ENCODE results near the gene SPATA46. TPM values are rescaled to one million over a fixed set of nuclear protein-coding genes. Genes with fewer than 3 reads are reported as not detected.
A peak's percentile ranks its signal among the peaks of the same experiment; 100 is the strongest.

SPATA46 gene
- total and polyA plus RNA-seq, 9 of the 15 experiments (the other 6 are each of a cell fraction or from before 2014, with no cell fraction given): 0.04 to 0.11 TPM; not detected in 7

DNA sequence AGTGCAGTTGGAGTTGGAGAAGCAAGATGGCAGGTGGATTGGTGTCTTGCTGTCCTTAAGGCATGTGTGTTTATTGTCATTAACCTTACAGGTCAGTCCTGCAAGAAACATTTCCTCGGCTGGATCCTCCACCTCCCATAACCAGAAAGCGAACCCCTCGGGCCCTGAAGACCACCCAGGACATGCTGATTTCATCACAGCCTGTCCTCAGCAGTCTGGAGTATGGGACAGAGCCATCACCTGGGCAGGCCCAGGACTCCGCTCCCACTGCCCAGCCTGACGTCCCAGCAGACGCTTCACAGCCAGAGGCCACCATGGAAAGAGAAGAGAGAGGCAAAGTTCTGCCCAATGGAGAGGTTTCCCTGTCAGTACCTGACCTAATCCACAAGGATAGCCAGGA, 6.4 kb upstream of the SPATA46 start:
- intact Hi-C loops (cut with micrococcal nuclease): no loop called here
- Histone ChIP-seq H3K4me1 (replicated peaks in 1 of 2; ENCODE audit: control insufficient read depth in 2 of 2, insufficient read depth in 2 of 2, low read length in 2 of 2) (peaks cover 61 to 80% of the 10 kb centered on the region in 2 experiments; a peak in 4 of 5 replicates), H3K4me2 (ENCODE audit: insufficient read depth, low read length) (no peak overlapping the region), H3K27me3 (ENCODE audit: control insufficient read depth in 2 of 2, insufficient read depth in 2 of 2, low read length in 2 of 2) (no peaks in the 10 kb centered on the region), H3K9me1 (ENCODE audit: control insufficient read depth, insufficient read depth, low read length) (peaks cover 6% of the 10 kb centered on the region), H3K9me3 (replicated peaks; ENCODE audit: control insufficient read depth, insufficient read depth, low read depth, low read length) (no peaks in the 10 kb centered on the region), H2AFZ (ENCODE audit: low read depth, low read length) (0 out of 2 replicates have a peak overlapping the region, but pooled peaks have one; percentile 13), H3K79me2 (ENCODE audit: control insufficient read depth, insufficient read depth, low read length) (peaks cover 12% of the 10 kb centered on the region; the same call in 2 of the 3 replicates), H3K36me3 (ENCODE audit: control insufficient read depth, insufficient read depth, low read length) (no peaks in the 10 kb centered on the region; the same call in 2 of the 3 replicates), H3K4me3 (no peak overlapping the region), H4K20me1 (replicated peaks; ENCODE audit: control insufficient read depth, insufficient read depth, low read length) (no peaks in the 10 kb centered on the region), H3K9ac (ENCODE audit: insufficient read depth in 1 of 2, low read depth in 2 of 2, low read length in 2 of 2) (peak overlapping the region in 1 of 2 experiments; percentile 8; a peak in 1 of 4 replicates), H3K27ac (ENCODE audit: extremely low read depth, low read depth, low read length) (no peak overlapping the region; the same call in 1 of the 3 replicates)
- BruUV-seq (replicated peaks): no TSS peak
- DNase-seq (ENCODE audit: extremely low read depth in 1 of 4, low spot score in 3 of 4) (no peak), ATAC-seq (no peak), FAIRE-seq (no peak)
- CTCF ChIA-PET (ENCODE audit: low intra/inter-chr PET ratio): no interaction called here
- in situ Hi-C loops (cut with MboI): no loop called here
- TF ChIP-seq ZNF133 (CRISPR knock-in tag; IDR thresholded peaks at IDR 0.05) (no peak), PHF21A (IDR thresholded peaks at IDR 0.05; ENCODE audit: borderline replicate concordance, low read depth) (no peak), ZNF174 (CRISPR knock-in tag; IDR thresholded peaks at IDR 0.05) (no peak), PHTF2 (CRISPR knock-in tag; IDR thresholded peaks at IDR 0.05) (no peak), NR2C2 (CRISPR knock-in tag; IDR thresholded peaks at IDR 0.05) (no peak), NR2C2 (tag; IDR thresholded peaks at IDR 0.05) (no peak), TEAD1 (CRISPR knock-in tag; IDR thresholded peaks at IDR 0.05) (no peak)
- TF ChIP-seq, protein P1, sequence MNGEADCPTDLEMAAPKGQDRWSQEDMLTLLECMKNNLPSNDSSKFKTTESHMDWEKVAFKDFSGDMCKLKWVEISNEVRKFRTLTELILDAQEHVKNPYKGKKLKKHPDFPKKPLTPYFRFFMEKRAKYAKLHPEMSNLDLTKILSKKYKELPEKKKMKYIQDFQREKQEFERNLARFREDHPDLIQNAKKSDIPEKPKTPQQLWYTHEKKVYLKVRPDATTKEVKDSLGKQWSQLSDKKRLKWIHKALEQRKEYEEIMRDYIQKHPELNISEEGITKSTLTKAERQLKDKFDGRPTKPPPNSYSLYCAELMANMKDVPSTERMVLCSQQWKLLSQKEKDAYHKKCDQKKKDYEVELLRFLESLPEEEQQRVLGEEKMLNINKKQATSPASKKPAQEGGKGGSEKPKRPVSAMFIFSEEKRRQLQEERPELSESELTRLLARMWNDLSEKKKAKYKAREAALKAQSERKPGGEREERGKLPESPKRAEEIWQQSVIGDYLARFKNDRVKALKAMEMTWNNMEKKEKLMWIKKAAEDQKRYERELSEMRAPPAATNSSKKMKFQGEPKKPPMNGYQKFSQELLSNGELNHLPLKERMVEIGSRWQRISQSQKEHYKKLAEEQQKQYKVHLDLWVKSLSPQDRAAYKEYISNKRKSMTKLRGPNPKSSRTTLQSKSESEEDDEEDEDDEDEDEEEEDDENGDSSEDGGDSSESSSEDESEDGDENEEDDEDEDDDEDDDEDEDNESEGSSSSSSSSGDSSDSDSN (IDR thresholded peaks at IDR 0.05; ENCODE audit: borderline replicate concordance in 1 of 2, low read depth in 2 of 2, low read length in 2 of 2): no peak
- TF ChIP-seq, protein P2, sequence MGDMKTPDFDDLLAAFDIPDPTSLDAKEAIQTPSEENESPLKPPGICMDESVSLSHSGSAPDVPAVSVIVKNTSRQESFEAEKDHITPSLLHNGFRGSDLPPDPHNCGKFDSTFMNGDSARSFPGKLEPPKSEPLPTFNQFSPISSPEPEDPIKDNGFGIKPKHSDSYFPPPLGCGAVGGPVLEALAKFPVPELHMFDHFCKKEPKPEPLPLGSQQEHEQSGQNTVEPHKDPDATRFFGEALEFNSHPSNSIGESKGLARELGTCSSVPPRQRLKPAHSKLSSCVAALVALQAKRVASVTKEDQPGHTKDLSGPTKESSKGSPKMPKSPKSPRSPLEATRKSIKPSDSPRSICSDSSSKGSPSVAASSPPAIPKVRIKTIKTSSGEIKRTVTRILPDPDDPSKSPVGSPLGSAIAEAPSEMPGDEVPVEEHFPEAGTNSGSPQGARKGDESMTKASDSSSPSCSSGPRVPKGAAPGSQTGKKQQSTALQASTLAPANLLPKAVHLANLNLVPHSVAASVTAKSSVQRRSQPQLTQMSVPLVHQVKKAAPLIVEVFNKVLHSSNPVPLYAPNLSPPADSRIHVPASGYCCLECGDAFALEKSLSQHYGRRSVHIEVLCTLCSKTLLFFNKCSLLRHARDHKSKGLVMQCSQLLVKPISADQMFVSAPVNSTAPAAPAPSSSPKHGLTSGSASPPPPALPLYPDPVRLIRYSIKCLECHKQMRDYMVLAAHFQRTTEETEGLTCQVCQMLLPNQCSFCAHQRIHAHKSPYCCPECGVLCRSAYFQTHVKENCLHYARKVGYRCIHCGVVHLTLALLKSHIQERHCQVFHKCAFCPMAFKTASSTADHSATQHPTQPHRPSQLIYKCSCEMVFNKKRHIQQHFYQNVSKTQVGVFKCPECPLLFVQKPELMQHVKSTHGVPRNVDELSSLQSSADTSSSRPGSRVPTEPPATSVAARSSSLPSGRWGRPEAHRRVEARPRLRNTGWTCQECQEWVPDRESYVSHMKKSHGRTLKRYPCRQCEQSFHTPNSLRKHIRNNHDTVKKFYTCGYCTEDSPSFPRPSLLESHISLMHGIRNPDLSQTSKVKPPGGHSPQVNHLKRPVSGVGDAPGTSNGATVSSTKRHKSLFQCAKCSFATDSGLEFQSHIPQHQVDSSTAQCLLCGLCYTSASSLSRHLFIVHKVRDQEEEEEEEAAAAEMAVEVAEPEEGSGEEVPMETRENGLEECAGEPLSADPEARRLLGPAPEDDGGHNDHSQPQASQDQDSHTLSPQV (IDR thresholded peaks at IDR 0.05): 0 out of 2 replicates have a peak, but pooled peaks have one; percentile 23
- TF ChIP-seq, protein P3, sequence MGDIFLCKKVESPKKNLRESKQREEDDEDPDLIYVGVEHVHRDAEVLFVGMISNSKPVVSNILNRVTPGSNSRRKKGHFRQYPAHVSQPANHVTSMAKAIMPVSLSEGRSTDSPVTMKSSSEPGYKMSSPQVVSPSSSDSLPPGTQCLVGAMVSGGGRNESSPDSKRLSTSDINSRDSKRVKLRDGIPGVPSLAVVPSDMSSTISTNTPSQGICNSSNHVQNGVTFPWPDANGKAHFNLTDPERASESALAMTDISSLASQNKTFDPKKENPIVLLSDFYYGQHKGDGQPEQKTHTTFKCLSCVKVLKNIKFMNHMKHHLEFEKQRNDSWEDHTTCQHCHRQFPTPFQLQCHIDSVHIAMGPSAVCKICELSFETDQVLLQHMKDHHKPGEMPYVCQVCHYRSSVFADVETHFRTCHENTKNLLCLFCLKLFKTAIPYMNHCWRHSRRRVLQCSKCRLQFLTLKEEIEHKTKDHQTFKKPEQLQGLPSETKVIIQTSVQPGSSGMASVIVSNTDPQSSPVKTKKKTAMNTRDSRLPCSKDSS (IDR thresholded peaks at IDR 0.05; ENCODE audit: low read depth, partially characterized antibody): no peak
- 86% methylated on average over 6 of the region's 6 CpGs for WGBS (ENCODE audit: insufficient coverage, low coverage, missing lambda C conversion rate)
- POLR2A ChIA-PET: interaction anchor here (1.1 to 1.2 kb wide), 2 partner anchors 11 to 173 kb away, joined by 3 to 6 read pairs; no protein-coding TSS in a partner anchor
